HEK293 (cell line): ENCODE results near the gene ST8SIA5.

ENCODE experiments used
- CTCF ChIA-PET: fragments of 350-600 bp; formaldehyde crosslinking; extraction: SDS; loops from one replicate; lab custom pipeline; 2021; ENCODE audit warnings: antibody characterized with exemption; lab: Yijun Ruan, JAX
- POLR2A ChIA-PET: fragments of 300-600 bp; formaldehyde crosslinking; extraction: SDS; loops from one replicate; lab custom pipeline; 2020; ENCODE audit warnings: antibody characterized with exemption, inconsistent platforms; lab: Yijun Ruan, JAX
- H3K27ac ChIP-seq: fragments of 200-500 bp; sonication (Bioruptor generic); 2 replicates; pipeline ENCODE4 v1.5.1; 2014; ENCODE audit warnings: low read depth, low read length, control low read depth, inconsistent platforms; ENCODE audit errors: extremely low read depth
- H3K36me3 ChIP-seq, 2 experiments: fragments of 200-500 bp in 1 of 2; sonication (Bioruptor generic) in 1 of 2; 1 replicate in 1 of 2; 2 replicates in 1 of 2; pipeline ENCODE4 v1.5.1; 2014 to 2017; ENCODE audit warnings: inconsistent platforms in 2 of 2, low read length in 2 of 2; ENCODE audit not compliant: control insufficient read depth in 2 of 2, insufficient read depth in 1 of 2
- H3K4me1 ChIP-seq: fragments of 200-500 bp; sonication (Bioruptor generic); 2 replicates; pipeline ENCODE4 v1.5.1; 2014; ENCODE audit warnings: mild to moderate bottlenecking, low read length, inconsistent platforms; ENCODE audit not compliant: control insufficient read depth, insufficient read depth
- H3K4me3 ChIP-seq: 2 replicates; pipeline ENCODE4 v1.5.1; 2011; ENCODE audit warnings: low read depth, mild to moderate bottlenecking, control low read depth, low read length, moderate library complexity
- H3K9me3 ChIP-seq: fragments of 200-500 bp; sonication (Bioruptor generic); 2 replicates; pipeline ENCODE4 v1.5.1; 2014; ENCODE audit warnings: low read depth, low read length, inconsistent platforms; ENCODE audit not compliant: control insufficient read depth, insufficient read depth
- BCL11A ChIP-seq: fragments of 450-650 bp; formaldehyde crosslinking; IDR thresholded peaks from 2 replicates; pipeline ENCODE4 v1.5.1; 2016; ENCODE audit warnings: low read depth, missing biosample characterization, missing genetic modification characterization
- GLIS2 ChIP-seq: fragments of 450-650 bp; formaldehyde crosslinking; IDR thresholded peaks from 2 replicates; pipeline ENCODE4 v1.5.1; 2016; ENCODE audit warnings: missing biosample characterization, missing genetic modification characterization
- HIC1 ChIP-seq: fragments of 450-650 bp; formaldehyde crosslinking; IDR thresholded peaks from 2 replicates; pipeline ENCODE4 v1.5.1; 2016; ENCODE audit warnings: missing biosample characterization, missing genetic modification characterization
- ZBTB49 ChIP-seq: fragments of 450-650 bp; formaldehyde crosslinking; IDR thresholded peaks from 2 replicates; pipeline ENCODE4 v1.5.1; 2016; ENCODE audit warnings: missing biosample characterization, missing genetic modification characterization, low read depth
- ZBTB7A ChIP-seq: fragments of 450-650 bp; formaldehyde crosslinking; IDR thresholded peaks from 2 replicates; pipeline ENCODE4 v1.5.1; 2016; ENCODE audit warnings: low read depth, missing biosample characterization, missing genetic modification characterization
- ZBTB8A ChIP-seq: fragments of 450-650 bp; formaldehyde crosslinking; IDR thresholded peaks from 2 replicates; pipeline ENCODE4 v1.5.1; 2016; ENCODE audit warnings: missing biosample characterization, missing genetic modification characterization
- ZFHX2 ChIP-seq: fragments of 450-650 bp; formaldehyde crosslinking; conservative IDR thresholded peaks from 2 replicates; pipeline ENCODE4 v1.5.1; 2016; ENCODE audit warnings: missing biosample characterization, missing genetic modification characterization
- ZFP41 ChIP-seq: fragments of 450-650 bp; formaldehyde crosslinking; IDR thresholded peaks from 2 replicates; pipeline ENCODE4 v1.5.1; 2016; ENCODE audit warnings: missing biosample characterization, missing genetic modification characterization, borderline replicate concordance
- ZNF114 ChIP-seq: fragments of 450-650 bp; formaldehyde crosslinking; IDR thresholded peaks from 2 replicates; pipeline ENCODE4 v1.5.0; 2017; ENCODE audit warnings: missing biosample characterization, missing genetic modification characterization
- ZNF132 ChIP-seq: fragments of 450-650 bp; formaldehyde crosslinking; IDR thresholded peaks from 2 replicates; pipeline ENCODE4 v1.5.1; 2017; ENCODE audit warnings: missing biosample characterization, missing genetic modification characterization, borderline replicate concordance
- ZNF16 ChIP-seq: fragments of 450-650 bp; formaldehyde crosslinking; IDR thresholded peaks from 2 replicates; pipeline ENCODE4 v1.5.1; 2016; ENCODE audit warnings: low read depth, missing biosample characterization, missing genetic modification characterization
- ZNF174 ChIP-seq: fragments of 450-650 bp; formaldehyde crosslinking; IDR thresholded peaks from 2 replicates; pipeline ENCODE4 v1.5.0; 2017; ENCODE audit warnings: missing biosample characterization, mild to moderate bottlenecking, missing genetic modification characterization
- ZNF335 ChIP-seq: fragments of 450-650 bp; formaldehyde crosslinking; conservative IDR thresholded peaks from 2 replicates; pipeline ENCODE4 v1.5.1; 2016; ENCODE audit warnings: missing biosample characterization, missing genetic modification characterization
- ZNF426 ChIP-seq: fragments of 450-650 bp; formaldehyde crosslinking; IDR thresholded peaks from 2 replicates; pipeline ENCODE4 v1.5.1; 2017; ENCODE audit warnings: missing biosample characterization, missing genetic modification characterization, mild to moderate bottlenecking, inconsistent platforms, moderate library complexity
- ZNF433 ChIP-seq: fragments of 450-650 bp; formaldehyde crosslinking; IDR thresholded peaks from 2 replicates; pipeline ENCODE4 v1.5.1; 2016; ENCODE audit warnings: missing biosample characterization, missing genetic modification characterization, low read depth
- ZNF544 ChIP-seq: fragments of 450-650 bp; formaldehyde crosslinking; IDR thresholded peaks from 2 replicates; pipeline ENCODE4 v1.5.0; 2017; ENCODE audit warnings: missing biosample characterization, missing genetic modification characterization
- ZNF600 ChIP-seq: fragments of 450-650 bp; formaldehyde crosslinking; IDR thresholded peaks from 2 replicates; pipeline ENCODE4 v1.5.1; 2016; ENCODE audit warnings: missing biosample characterization, missing genetic modification characterization
- ZNF626 ChIP-seq: fragments of 450-650 bp; sonication (Bioruptor Pico); formaldehyde crosslinking; IDR thresholded peaks from 2 replicates; pipeline ENCODE4 v1.5.1; 2018; ENCODE audit warnings: missing biosample characterization, missing genetic modification characterization, inconsistent platforms
- ZNF76 ChIP-seq: fragments of 450-650 bp; formaldehyde crosslinking; IDR thresholded peaks from 2 replicates; pipeline ENCODE4; 2016; ENCODE audit warnings: low read depth, missing biosample characterization, missing genetic modification characterization, borderline replicate concordance
- ZNF776 ChIP-seq: fragments of 450-650 bp; formaldehyde crosslinking; IDR thresholded peaks from 2 replicates; pipeline ENCODE4 v1.5.0; 2017; ENCODE audit warnings: missing biosample characterization, missing genetic modification characterization, borderline replicate concordance
- ZNF837 ChIP-seq: fragments of 450-650 bp; formaldehyde crosslinking; IDR thresholded peaks from 2 replicates; pipeline ENCODE4 v1.5.1; 2016; ENCODE audit warnings: missing biosample characterization, missing genetic modification characterization
- ZSCAN18 ChIP-seq: fragments of 450-650 bp; formaldehyde crosslinking; IDR thresholded peaks from 2 replicates; pipeline ENCODE4 v1.5.1; 2016; ENCODE audit warnings: missing biosample characterization, missing genetic modification characterization
- ZSCAN5A ChIP-seq: fragments of 450-650 bp; formaldehyde crosslinking; IDR thresholded peaks from 2 replicates; pipeline ENCODE4 v1.5.1; 2016; ENCODE audit warnings: missing biosample characterization, missing genetic modification characterization
- TF ChIP-seq, protein P1 (sequence below): fragments of 450-650 bp; formaldehyde crosslinking; IDR thresholded peaks from 2 replicates; pipeline ENCODE4 v1.5.1; 2016; ENCODE audit warnings: missing biosample characterization, missing genetic modification characterization
- TF ChIP-seq, protein P2 (sequence below): fragments of 450-650 bp; formaldehyde crosslinking; IDR thresholded peaks from 2 replicates; pipeline ENCODE4 v1.5.1; 2016; ENCODE audit warnings: missing biosample characterization, missing genetic modification characterization

Gene ST8SIA5

GRCh38 chr18:46768166-46768921, 11.5 kb upstream of the ST8SIA5 start:
- Histone ChIP-seq H3K4me1 (no peaks in the 10 kb centered on the region), H3K9me3 (no peaks in the 10 kb centered on the region), H3K27ac (no peak overlapping the region), H3K36me3 (no peaks in the 10 kb centered on the region), H3K4me3 (no peak overlapping the region)
- ChIA-PET CTCF (interaction anchor here (0.7 kb wide), 1 partner anchor 92 kb away, joined by 3 read pairs; no protein-coding TSS in a partner anchor), POLR2A (no interaction called here)
- TF ChIP-seq ZNF16 (tag by site-specific recombination) (no peak), GLIS2 (no peak), ZNF837 (no peak), ZBTB8A (tag by site-specific recombination) (no peak), ZNF114 (tag by site-specific recombination) (no peak), ZNF335 (no peak), ZNF626 (tag by site-specific recombination) (no peak), ZNF76 (tag by site-specific recombination) (no peak), ZNF544 (tag by site-specific recombination) (no peak), HIC1 (tag by site-specific recombination) (no peak), ZNF174 (no peak), ZSCAN18 (tag by site-specific recombination) (no peak), ZFP41 (tag by site-specific recombination) (no peak), ZNF433 (tag by site-specific recombination) (no peak)

- Histone ChIP-seq H3K36me3 (no peaks in the 10 kb centered on the region), H3K4me3 (no peak overlapping the region), H3K4me1 (no peaks in the 10 kb centered on the region), H3K9me3 (no peaks in the 10 kb centered on the region), H3K27ac (no peak overlapping the region)
- ChIA-PET CTCF (interaction anchor here (0.6 kb wide), 1 partner anchor 184 kb away, joined by 3 read pairs; no protein-coding TSS in a partner anchor), POLR2A (no interaction called here)
- no peak for TF ChIP-seq ZFHX2 (tag by site-specific recombination)
- TF ChIP-seq, protein P1, sequence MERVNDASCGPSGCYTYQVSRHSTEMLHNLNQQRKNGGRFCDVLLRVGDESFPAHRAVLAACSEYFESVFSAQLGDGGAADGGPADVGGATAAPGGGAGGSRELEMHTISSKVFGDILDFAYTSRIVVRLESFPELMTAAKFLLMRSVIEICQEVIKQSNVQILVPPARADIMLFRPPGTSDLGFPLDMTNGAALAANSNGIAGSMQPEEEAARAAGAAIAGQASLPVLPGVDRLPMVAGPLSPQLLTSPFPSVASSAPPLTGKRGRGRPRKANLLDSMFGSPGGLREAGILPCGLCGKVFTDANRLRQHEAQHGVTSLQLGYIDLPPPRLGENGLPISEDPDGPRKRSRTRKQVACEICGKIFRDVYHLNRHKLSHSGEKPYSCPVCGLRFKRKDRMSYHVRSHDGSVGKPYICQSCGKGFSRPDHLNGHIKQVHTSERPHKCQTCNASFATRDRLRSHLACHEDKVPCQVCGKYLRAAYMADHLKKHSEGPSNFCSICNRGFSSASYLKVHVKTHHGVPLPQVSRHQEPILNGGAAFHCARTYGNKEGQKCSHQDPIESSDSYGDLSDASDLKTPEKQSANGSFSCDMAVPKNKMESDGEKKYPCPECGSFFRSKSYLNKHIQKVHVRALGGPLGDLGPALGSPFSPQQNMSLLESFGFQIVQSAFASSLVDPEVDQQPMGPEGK (tag by site-specific recombination) = no peak
- TF ChIP-seq ZSCAN5A (tag by site-specific recombination) = no peak
- TF ChIP-seq BCL11A = no peak
- TF ChIP-seq ZNF426 (tag by site-specific recombination) = no peak
- TF ChIP-seq ZBTB7A (tag by site-specific recombination) = no peak
- no peak for TF ChIP-seq ZNF132 (tag by site-specific recombination)
- TF ChIP-seq, protein P2, sequence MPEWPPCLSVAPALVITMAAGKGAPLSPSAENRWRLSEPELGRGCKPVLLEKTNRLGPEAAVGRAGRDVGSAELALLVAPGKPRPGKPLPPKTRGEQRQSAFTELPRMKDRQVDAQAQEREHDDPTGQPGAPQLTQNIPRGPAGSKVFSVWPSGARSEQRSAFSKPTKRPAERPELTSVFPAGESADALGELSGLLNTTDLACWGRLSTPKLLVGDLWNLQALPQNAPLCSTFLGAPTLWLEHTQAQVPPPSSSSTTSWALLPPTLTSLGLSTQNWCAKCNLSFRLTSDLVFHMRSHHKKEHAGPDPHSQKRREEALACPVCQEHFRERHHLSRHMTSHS = no peak
- TF ChIP-seq ZBTB49 (tag by site-specific recombination) = no peak
- no peak for TF ChIP-seq ZNF776 (tag by site-specific recombination)
- TF ChIP-seq ZNF600 = no peak
Measured at GRCh38 chr18:46767217-46767616, 10.4 kb upstream of the ST8SIA5 start.
